Rectal smooth muscle tissue (tissue), 1 donor: ENCODE data around the gene FREY1.

Source experiments
- H3K27ac ChIP-seq: one replicate; pipeline ENCODE4 v1.7.0; 2013; ENCODE audit warnings: low read depth, low read length, inconsistent platforms
- H3K27me3 ChIP-seq: one replicate; pipeline ENCODE4 v1.7.0; 2013; ENCODE audit warnings: low read length; ENCODE audit not compliant: control insufficient read depth, insufficient read depth
- H3K36me3 ChIP-seq: one replicate; pipeline ENCODE4 v1.7.0; 2013; ENCODE audit warnings: low read length; ENCODE audit not compliant: control insufficient read depth, insufficient read depth
- H3K4me1 ChIP-seq: one replicate; pipeline ENCODE4 v1.7.0; 2013; ENCODE audit warnings: low read length; ENCODE audit not compliant: control insufficient read depth, insufficient read depth
- H3K4me3 ChIP-seq: one replicate; pipeline ENCODE4 v1.7.0; 2013; ENCODE audit warnings: low read length
- H3K9ac ChIP-seq: one replicate; pipeline ENCODE4 v1.7.0; 2013; ENCODE audit warnings: low read length

The FREY1 gene

GRCh38 chr11:45890886-45891550, 16.1 kb downstream of the FREY1 start:
- H3K27me3 ChIP-seq = peaks cover 2% of the 10 kb centered on the region
- H3K27ac ChIP-seq = no peak overlapping the region
- no peak overlapping the region for H3K9ac ChIP-seq
- H3K4me1 ChIP-seq = no peaks in the 10 kb centered on the region
- no peaks in the 10 kb centered on the region for H3K36me3 ChIP-seq
- no peak overlapping the region for H3K4me3 ChIP-seq

- no peak overlapping the region for H3K4me3 ChIP-seq
- H3K27me3 ChIP-seq = peaks cover 2% of the 10 kb centered on the region
- H3K36me3 ChIP-seq = no peaks in the 10 kb centered on the region
- H3K4me1 ChIP-seq = no peaks in the 10 kb centered on the region
- H3K9ac ChIP-seq = no peak overlapping the region
- H3K27ac ChIP-seq = no peak overlapping the region
Measured at GRCh38 chr11:45889966-45890365, 17.1 kb downstream of the FREY1 start.

- H3K36me3 ChIP-seq = no peaks in the 10 kb centered on the region
- no peaks in the 10 kb centered on the region for H3K4me1 ChIP-seq
- no peak overlapping the region for H3K4me3 ChIP-seq
- H3K27ac ChIP-seq = no peak overlapping the region
- H3K9ac ChIP-seq = no peak overlapping the region
- H3K27me3 ChIP-seq = peaks cover 2% of the 10 kb centered on the region
Measured at GRCh38 chr11:45889555-45889954, 17.5 kb downstream of the FREY1 start.

- Histone ChIP-seq H3K27ac (no peak overlapping the region), H3K36me3 (peaks cover 4% of the 10 kb centered on the region), H3K9ac (no peak overlapping the region), H3K4me1 (no peaks in the 10 kb centered on the region), H3K27me3 (peaks cover 2% of the 10 kb centered on the region), H3K4me3 (no peak overlapping the region)
Measured at GRCh38 chr11:45887587-45887986, 19.5 kb downstream of the FREY1 start.

- Histone ChIP-seq H3K4me1 (no peaks in the 10 kb centered on the region), H3K9ac (no peak overlapping the region), H3K36me3 (peaks cover 5% of the 10 kb centered on the region), H3K4me3 (no peak overlapping the region), H3K27ac (no peak overlapping the region), H3K27me3 (peaks cover 2% of the 10 kb centered on the region)
Measured at GRCh38 chr11:45886816-45887520, 20.1 kb downstream of the FREY1 start.

GRCh38 chr11:45885921-45886721, 20.9 kb downstream of the FREY1 start:
- no peak overlapping the region for H3K27ac ChIP-seq
- H3K4me3 ChIP-seq = peak overlapping the region; percentile 53
- peaks cover 9% of the 10 kb centered on the region for H3K36me3 ChIP-seq
- peaks cover 2% of the 10 kb centered on the region for H3K27me3 ChIP-seq
- no peak overlapping the region for H3K9ac ChIP-seq
- peaks cover 4% of the 10 kb centered on the region for H3K4me1 ChIP-seq

GRCh38 chr11:45885274-45885920, 21.7 kb downstream of the FREY1 start, which contains the start of gene MAPK8IP1:
Gene MAPK8IP1 (plus strand): TSS chr11:45885651. CDS start chr11:45885821, 170 bp downstream.
- peak within 1 kb of the TSS; percentile 53 for H3K4me3 ChIP-seq
- H3K27me3 ChIP-seq = peaks cover 2% of the 10 kb centered on the region
- no peak within 1 kb of the TSS for H3K9ac ChIP-seq
- peaks cover 12% of the 10 kb centered on the region for H3K36me3 ChIP-seq
- no peak within 1 kb of the TSS for H3K27ac ChIP-seq
- H3K4me1 ChIP-seq = peaks cover 11% of the 10 kb centered on the region

GRCh38 chr11:45884596-45885185, 22.4 kb downstream of the FREY1 start:
- H3K36me3 ChIP-seq = peaks cover 12% of the 10 kb centered on the region
- H3K27ac ChIP-seq = no peak overlapping the region
- H3K4me3 ChIP-seq = no peak overlapping the region
- H3K4me1 ChIP-seq = peaks cover 13% of the 10 kb centered on the region
- peaks cover 2% of the 10 kb centered on the region for H3K27me3 ChIP-seq
- H3K9ac ChIP-seq = no peak overlapping the region

- Histone ChIP-seq H3K9ac (no peak overlapping the region), H3K36me3 (peaks cover 22% of the 10 kb centered on the region), H3K27ac (no peak overlapping the region), H3K4me3 (no peak overlapping the region), H3K4me1 (peaks cover 13% of the 10 kb centered on the region), H3K27me3 (peaks cover 2% of the 10 kb centered on the region)
Measured at GRCh38 chr11:45881708-45882368, 25.2 kb downstream of the FREY1 start.

- H3K27me3 ChIP-seq = peaks cover under 1% of the 10 kb centered on the region
- peaks cover 24% of the 10 kb centered on the region for H3K36me3 ChIP-seq
- no peak overlapping the region for H3K9ac ChIP-seq
- no peak overlapping the region for H3K4me3 ChIP-seq
- no peak overlapping the region for H3K27ac ChIP-seq
- H3K4me1 ChIP-seq = peaks cover 13% of the 10 kb centered on the region
Measured at GRCh38 chr11:45880772-45881570, 26.1 kb downstream of the FREY1 start.
